GDM1 (cell line): ENCODE data around the gene WFDC12.

ENCODE experiments used
- DNase-seq: peaks from one replicate; lab custom pipeline; 2025; lab: John Stamatoyannopoulos, UW

Gene WFDC12

GRCh38 chr20:45115386-45115774 lies 8.9 kb downstream of the WFDC12 start:
- DNase-seq: no peak

- no peak for DNase-seq
These were observed 9.5 kb downstream of the WFDC12 start, which contains the start of gene WFDC5 for GRCh38 chr20:45114465-45115385. Gene WFDC5, minus strand, starts transcription at chr20:45115174. Its CDS starts 91 bp downstream, at chr20:45115083.

- DNase-seq: no peak
These were observed 10.4 kb downstream of the WFDC12 start for GRCh38 chr20:45113865-45114264.

- DNase-seq: no peak
These were observed 11.5 kb downstream of the WFDC12 start for GRCh38 chr20:45112754-45113153.

GRCh38 chr20:45111799-45112471 lies 12.3 kb downstream of the WFDC12 start:
- DNase-seq: no peak

GRCh38 chr20:45111285-45111684 lies 13.0 kb downstream of the WFDC12 start:
- DNase-seq: no peak

GRCh38 chr20:45110301-45110700 lies 14.0 kb downstream of the WFDC12 start:
- DNase-seq: no peak

GRCh38 chr20:45109634-45110033 lies 14.6 kb downstream of the WFDC12 start:
- DNase-seq: no peak

- DNase-seq: no peak
These were observed 18.9 kb downstream of the WFDC12 start for GRCh38 chr20:45105317-45105716.

- DNase-seq: no peak
These were observed 19.5 kb downstream of the WFDC12 start for GRCh38 chr20:45104786-45105185.

GRCh38 chr20:45103072-45103471 lies 21.2 kb downstream of the WFDC12 start:
- no peak for DNase-seq

- DNase-seq: no peak
These were observed 22.9 kb downstream of the WFDC12 start for GRCh38 chr20:45101333-45101850.

- no peak for DNase-seq
These were observed 23.6 kb downstream of the WFDC12 start, which contains the start of gene KCNS1 for GRCh38 chr20:45100563-45101245. Gene KCNS1, minus strand, starts transcription at chr20:45101127. Its CDS starts 1,891 bp downstream, at chr20:45099236.

GRCh38 chr20:45098103-45098773 lies 26.0 kb downstream of the WFDC12 start:
- no peak for DNase-seq

- no peak for DNase-seq
These were observed 26.7 kb downstream of the WFDC12 start for GRCh38 chr20:45097485-45098102.

- no peak for DNase-seq
These were observed 27.5 kb downstream of the WFDC12 start for GRCh38 chr20:45096781-45097180.

- peak; percentile 9 for DNase-seq
These were observed 28.4 kb downstream of the WFDC12 start for GRCh38 chr20:45095805-45096238.

GRCh38 chr20:45094864-45095574 lies 29.2 kb downstream of the WFDC12 start:
- DNase-seq: no peak

- no peak for DNase-seq
These were observed 30.1 kb downstream of the WFDC12 start for GRCh38 chr20:45094201-45094600.

- DNase-seq: no peak
These were observed 31.4 kb downstream of the WFDC12 start for GRCh38 chr20:45092898-45093297.
